HG03097 (cell line): Measurements from ENCODE around the gene STK40.

ENCODE experiments used
- ATAC-seq: cut with Tn5 transposase; IDR thresholded peaks from one replicate; pipeline ENCODE4 v1.9.1; 2021; ENCODE audit not compliant: unreplicated experiment, low FRiP score

The STK40 gene

GRCh38 chr1:36377791-36378492 lies 7.8 kb downstream of the STK40 start:
- no peak for ATAC-seq

- no peak for ATAC-seq
Measured at GRCh38 chr1:36372617-36373016, 13.1 kb downstream of the STK40 start.

- ATAC-seq, result no peak
Measured at GRCh38 chr1:36369061-36369861, 16.5 kb downstream of the STK40 start.

- ATAC-seq, result no peak
Measured at GRCh38 chr1:36367798-36368197, 17.9 kb downstream of the STK40 start.

- no peak for ATAC-seq
Measured at GRCh38 chr1:36367066-36367465, 18.7 kb downstream of the STK40 start.

- no peak for ATAC-seq
Measured at GRCh38 chr1:36366091-36366661, 19.5 kb downstream of the STK40 start.

GRCh38 chr1:36365381-36365780 lies 20.3 kb downstream of the STK40 start:
- no peak for ATAC-seq

- ATAC-seq, result no peak
Measured at GRCh38 chr1:36359911-36360550, 25.7 kb downstream of the STK40 start.

- no peak for ATAC-seq
Measured at GRCh38 chr1:36359383-36359782, 26.3 kb downstream of the STK40 start.

- ATAC-seq, result no peak
Measured at GRCh38 chr1:36358514-36359084, 27.1 kb downstream of the STK40 start.

- ATAC-seq, result no peak
Measured at GRCh38 chr1:36355811-36356210, 29.9 kb downstream of the STK40 start.

GRCh38 chr1:36354486-36354885 lies 31.2 kb downstream of the STK40 start:
- ATAC-seq, result no peak

- no peak for ATAC-seq
Measured at GRCh38 chr1:36352910-36353878, 32.5 kb downstream of the STK40 start.

- ATAC-seq, result no peak
Measured at GRCh38 chr1:36352125-36352909, 33.4 kb downstream of the STK40 start.

- ATAC-seq, result no peak
Measured at GRCh38 chr1:36351227-36351977, 34.3 kb downstream of the STK40 start.

GRCh38 chr1:36350659-36351226 lies 35.0 kb downstream of the STK40 start:
- no peak for ATAC-seq

- ATAC-seq, result no peak
Measured at GRCh38 chr1:36349839-36350238, 35.9 kb downstream of the STK40 start.

- ATAC-seq, result peak; percentile 45
Measured at GRCh38 chr1:36349241-36349671, 36.5 kb downstream of the STK40 start.
